ENCODE data around the gene KIAA1671. TPM values are rescaled to one million over a fixed set of nuclear protein-coding genes. Genes with fewer than 3 reads are reported as not detected.

Gene KIAA1671
- total RNA-seq, 1 donor from 2014 or later: 40.7 TPM

DNA sequence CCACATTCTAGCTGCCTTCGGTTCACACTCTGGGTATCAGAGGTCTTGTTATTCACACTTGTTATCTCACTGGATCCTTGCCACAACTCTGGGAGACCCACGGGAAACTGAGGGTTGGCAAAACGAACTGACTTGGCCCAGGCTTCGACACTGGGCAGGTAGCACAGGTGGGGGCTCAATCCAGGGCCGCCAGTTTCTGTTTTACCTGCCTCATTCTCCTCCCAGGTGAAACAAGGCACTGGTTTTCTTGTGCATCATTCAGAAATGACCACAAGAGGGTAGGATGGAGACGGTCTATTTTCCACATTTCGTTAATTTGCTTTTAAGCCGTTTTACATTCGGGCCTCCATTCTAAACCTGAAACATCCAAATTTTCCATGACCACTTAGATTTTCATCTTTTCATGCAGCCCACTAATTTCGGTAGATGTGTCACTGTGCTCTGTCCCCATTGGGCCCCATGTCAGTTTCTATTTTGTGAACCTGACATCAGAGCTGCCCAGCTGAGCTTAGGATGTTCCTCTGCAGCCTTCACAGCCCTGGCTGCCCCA lies 108.1 kb downstream of the KIAA1671 start:
- no peaks in the 10 kb centered on the region for H3K27me3 ChIP-seq (ENCODE audit: low read depth)
- ATAC-seq (no peak), DNase-seq (no peak)
- H3K36me3 ChIP-seq: no peaks in the 10 kb centered on the region
- no peak overlapping the region for H3K27ac ChIP-seq
- H3K4me3 ChIP-seq: no peak overlapping the region
- H3K9me3 ChIP-seq: no peaks in the 10 kb centered on the region
- intact Hi-C loops (cut with DNase I): no loop called here
- H3K4me1 ChIP-seq: no peaks in the 10 kb centered on the region
- peak; percentile 9 for TF ChIP-seq CTCF (IDR thresholded peaks at IDR 0.05)

DNA sequence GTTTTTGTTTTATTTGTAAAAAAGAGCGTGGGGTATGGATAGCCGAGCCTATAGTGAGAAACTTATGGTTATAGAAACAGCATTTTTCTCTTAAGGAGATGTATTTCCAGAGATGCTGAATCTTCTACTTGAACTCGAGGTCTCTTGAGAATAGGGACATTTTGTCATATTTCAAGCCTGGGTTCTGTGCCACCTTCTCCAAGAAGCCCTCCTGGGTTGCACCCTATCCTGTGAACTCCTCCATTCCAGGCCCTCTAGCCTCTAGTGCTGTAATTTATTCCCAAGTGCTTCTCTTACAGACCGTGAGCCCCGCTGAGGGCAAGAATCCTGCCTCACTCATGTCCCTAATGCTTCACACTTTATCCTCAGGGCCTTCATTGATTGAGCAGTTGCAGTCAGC lies 108.6 kb downstream of the KIAA1671 start:
- ATAC-seq (no peak), DNase-seq (no peak)
- no peak overlapping the region for H3K27ac ChIP-seq
- no peaks in the 10 kb centered on the region for H3K9me3 ChIP-seq
- H3K36me3 ChIP-seq: no peaks in the 10 kb centered on the region
- intact Hi-C loops (cut with DNase I): no loop called here
- H3K27me3 ChIP-seq (ENCODE audit: low read depth): no peaks in the 10 kb centered on the region
- H3K4me1 ChIP-seq: no peaks in the 10 kb centered on the region
- no peak for TF ChIP-seq CTCF (IDR thresholded peaks at IDR 0.05)
- H3K4me3 ChIP-seq: no peak overlapping the region

DNA sequence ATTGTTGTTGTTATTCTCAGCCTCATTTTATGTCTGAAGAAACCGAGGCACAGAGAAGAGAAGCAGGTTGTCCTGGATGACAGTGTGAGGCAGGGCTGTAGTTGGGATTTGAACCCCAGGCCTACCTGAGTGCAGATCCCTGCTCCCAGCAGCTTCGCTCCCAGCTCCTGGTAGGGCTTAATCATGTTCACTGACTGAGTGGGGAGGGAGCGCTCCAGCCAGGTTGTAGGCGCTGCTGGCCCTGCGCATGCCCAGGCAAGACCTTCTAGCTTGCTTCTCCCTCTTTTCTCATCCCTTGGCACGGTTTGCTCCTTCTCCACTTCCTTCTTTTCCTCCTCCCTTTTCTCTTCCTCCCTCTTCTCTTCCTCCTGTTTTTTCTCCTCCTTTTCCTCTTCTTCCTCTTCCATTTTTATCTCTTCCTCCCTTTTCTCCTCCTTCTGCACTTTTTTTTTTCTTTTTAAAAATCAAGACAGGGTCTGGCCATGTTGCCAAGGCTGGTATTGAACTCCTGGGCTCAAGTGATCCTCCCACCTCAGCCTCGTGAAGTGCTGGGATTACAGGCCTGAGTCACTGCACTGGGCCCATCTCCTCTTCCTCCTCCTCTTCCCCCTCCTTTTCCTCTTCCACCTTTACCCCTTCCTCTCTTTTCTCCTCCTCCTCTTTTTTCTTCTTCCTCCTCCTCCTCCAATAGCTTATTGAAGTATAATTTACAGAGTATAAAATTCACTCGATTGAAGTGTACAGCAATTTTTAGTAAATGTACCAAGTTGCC lies 109.3 kb downstream of the KIAA1671 start:
- no peak for TF ChIP-seq CTCF (IDR thresholded peaks at IDR 0.05)
- DNase-seq (no peak), ATAC-seq (no peak)
- Histone ChIP-seq H3K36me3 (no peaks in the 10 kb centered on the region), H3K27ac (no peak overlapping the region), H3K9me3 (no peaks in the 10 kb centered on the region), H3K4me3 (no peak overlapping the region), H3K4me1 (no peaks in the 10 kb centered on the region), H3K27me3 (ENCODE audit: low read depth) (no peaks in the 10 kb centered on the region)
- intact Hi-C loops (cut with DNase I): no loop called here

- no peaks in the 10 kb centered on the region for H3K9me3 ChIP-seq
- peak in 1 of 2 donors; percentile 46 for ATAC-seq
- no peaks in the 10 kb centered on the region for H3K36me3 ChIP-seq
- no peaks in the 10 kb centered on the region for H3K4me1 ChIP-seq
- intact Hi-C loops (cut with DNase I): no loop called here
- no peak overlapping the region for H3K4me3 ChIP-seq
- DNase-seq: no peak
- no peak overlapping the region for H3K27ac ChIP-seq
- no peaks in the 10 kb centered on the region for H3K27me3 ChIP-seq (ENCODE audit: low read depth)
- TF ChIP-seq CTCF (IDR thresholded peaks at IDR 0.05): no peak
These were observed 110.0 kb downstream of the KIAA1671 start for GRCh38 chr22:25062386-25063085.

- Histone ChIP-seq H3K36me3 (no peaks in the 10 kb centered on the region), H3K27me3 (ENCODE audit: low read depth) (no peaks in the 10 kb centered on the region), H3K27ac (no peak overlapping the region), H3K4me1 (peaks cover 8% of the 10 kb centered on the region), H3K9me3 (no peaks in the 10 kb centered on the region), H3K4me3 (no peak overlapping the region)
- TF ChIP-seq CTCF (IDR thresholded peaks at IDR 0.05): no peak
- ATAC-seq (no peak), DNase-seq (no peak)
- intact Hi-C loops (cut with DNase I): no loop called here
These were observed 112.5 kb downstream of the KIAA1671 start for GRCh38 chr22:25064894-25065560.

All from lower lobe of right lung (tissue), 2 donors.